ENCODE measurements around the gene NDST3.

The NDST3 gene

DNA sequence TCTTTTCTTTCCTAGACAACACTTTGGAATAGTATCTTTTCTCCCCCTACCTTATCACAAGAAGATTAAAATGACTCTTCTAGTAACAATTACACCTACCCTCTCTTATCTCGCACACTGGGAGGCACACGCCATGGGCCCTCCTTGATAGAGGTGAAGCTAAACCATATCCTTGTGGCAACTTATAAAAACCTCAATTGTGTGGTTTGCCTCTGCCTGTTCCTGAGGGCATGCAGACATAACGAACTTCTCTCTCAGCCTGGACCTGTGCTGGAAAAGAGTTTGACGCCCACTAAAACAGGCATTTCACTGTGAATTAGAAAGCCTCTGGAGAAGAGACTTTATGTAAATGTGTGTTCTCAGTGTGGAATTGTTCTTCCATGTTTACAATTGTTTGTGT lies 141.2 kb downstream of the NDST3 start:
- H3K4me3 Mint-ChIP-seq = peak overlapping the region; percentile 11
- peaks cover 37% of the 10 kb centered on the region for H3K4me1 Mint-ChIP-seq (ENCODE audit: low read depth)

DNA sequence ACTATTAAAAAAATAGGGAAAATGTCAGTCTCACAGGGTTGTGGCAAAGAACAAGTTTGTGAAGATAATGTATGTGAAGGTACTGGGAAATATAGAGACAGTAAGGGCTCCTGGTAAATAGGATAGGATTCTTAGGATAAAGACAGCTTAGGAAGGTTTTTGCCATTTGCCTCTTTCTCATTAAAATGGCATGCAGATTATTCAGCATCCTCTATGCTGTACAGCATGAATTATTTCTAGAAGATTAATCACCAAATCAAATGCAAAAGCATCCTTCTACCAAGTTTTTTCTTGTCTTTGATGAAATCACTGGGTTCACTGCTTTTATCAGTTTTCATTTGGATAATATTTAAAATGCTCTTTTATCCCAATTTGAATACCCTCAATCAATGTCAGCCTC lies 142.8 kb downstream of the NDST3 start:
- peaks cover 2% of the 10 kb centered on the region for H3K36me3 Mint-ChIP-seq (ENCODE audit: low read depth)
- peaks cover 28% of the 10 kb centered on the region for H3K4me1 Mint-ChIP-seq (ENCODE audit: low read depth)
- peaks cover 5% of the 10 kb centered on the region for H3K27me3 Mint-ChIP-seq (ENCODE audit: low read depth)
- H3K27ac Mint-ChIP-seq = no peak overlapping the region
- H3K4me3 Mint-ChIP-seq = no peak overlapping the region
- H3K9me3 Mint-ChIP-seq = no peaks in the 10 kb centered on the region

More for the DNA sequence above, 141.2 kb downstream of the NDST3 start:
- Mint-ChIP-seq H3K27ac (no peak overlapping the region), H3K9me3 (no peaks in the 10 kb centered on the region), H3K27me3 (ENCODE audit: low read depth) (peaks cover 3% of the 10 kb centered on the region), H3K36me3 (ENCODE audit: low read depth) (no peaks in the 10 kb centered on the region)

DNA sequence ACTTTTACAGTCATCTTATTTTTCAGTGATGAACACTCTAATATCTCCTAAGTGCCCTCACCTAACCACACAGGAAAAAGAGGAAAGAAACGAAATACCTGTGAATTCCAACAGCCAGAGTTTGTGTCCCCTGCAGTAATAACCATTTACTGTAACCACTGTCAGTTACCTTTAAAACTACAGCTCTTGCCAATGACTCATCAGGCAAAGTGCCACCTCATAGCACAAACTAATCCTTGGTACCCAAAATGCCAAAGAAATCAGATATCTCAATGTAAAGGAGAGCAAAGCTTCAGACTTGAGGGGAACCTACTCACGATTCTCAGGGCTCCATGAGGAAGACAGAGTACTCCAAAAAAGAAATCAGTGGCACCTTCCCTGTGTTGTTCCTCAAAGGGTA lies 146.5 kb downstream of the NDST3 start:
- Mint-ChIP-seq H3K9me3 (no peaks in the 10 kb centered on the region), H3K36me3 (ENCODE audit: low read depth) (peaks cover 2% of the 10 kb centered on the region), H3K27ac (no peak overlapping the region), H3K27me3 (ENCODE audit: low read depth) (peaks cover 5% of the 10 kb centered on the region), H3K4me3 (no peak overlapping the region), H3K4me1 (ENCODE audit: low read depth) (peaks cover 4% of the 10 kb centered on the region)

GRCh38 chr4:118190903-118191302 lies 156.6 kb downstream of the NDST3 start:
- Mint-ChIP-seq H3K4me3 (no peak overlapping the region), H3K36me3 (ENCODE audit: low read depth) (peaks cover 2% of the 10 kb centered on the region), H3K4me1 (ENCODE audit: low read depth) (no peaks in the 10 kb centered on the region), H3K9me3 (no peaks in the 10 kb centered on the region), H3K27ac (no peak overlapping the region), H3K27me3 (ENCODE audit: low read depth) (no peaks in the 10 kb centered on the region)

GRCh38 chr4:118193421-118193820 lies 159.1 kb downstream of the NDST3 start:
- H3K36me3 Mint-ChIP-seq (ENCODE audit: low read depth) = no peaks in the 10 kb centered on the region
- H3K9me3 Mint-ChIP-seq = no peaks in the 10 kb centered on the region
- H3K27me3 Mint-ChIP-seq (ENCODE audit: low read depth) = no peaks in the 10 kb centered on the region
- no peak overlapping the region for H3K27ac Mint-ChIP-seq
- no peak overlapping the region for H3K4me3 Mint-ChIP-seq
- no peaks in the 10 kb centered on the region for H3K4me1 Mint-ChIP-seq (ENCODE audit: low read depth)

- H3K27ac Mint-ChIP-seq = no peak overlapping the region
- no peaks in the 10 kb centered on the region for H3K4me1 Mint-ChIP-seq (ENCODE audit: low read depth)
- no peaks in the 10 kb centered on the region for H3K36me3 Mint-ChIP-seq (ENCODE audit: low read depth)
- H3K9me3 Mint-ChIP-seq = peaks cover 16% of the 10 kb centered on the region
- H3K27me3 Mint-ChIP-seq (ENCODE audit: low read depth) = no peaks in the 10 kb centered on the region
- H3K4me3 Mint-ChIP-seq = no peak overlapping the region
Measured at GRCh38 chr4:118206627-118207026, 172.3 kb downstream of the NDST3 start.

- Mint-ChIP-seq H3K36me3 (ENCODE audit: low read depth) (no peaks in the 10 kb centered on the region), H3K9me3 (no peaks in the 10 kb centered on the region), H3K4me1 (ENCODE audit: low read depth) (no peaks in the 10 kb centered on the region), H3K27ac (no peak overlapping the region), H3K27me3 (ENCODE audit: low read depth) (no peaks in the 10 kb centered on the region), H3K4me3 (no peak overlapping the region)
Measured at GRCh38 chr4:118213101-118213500, 178.8 kb downstream of the NDST3 start.

DNA sequence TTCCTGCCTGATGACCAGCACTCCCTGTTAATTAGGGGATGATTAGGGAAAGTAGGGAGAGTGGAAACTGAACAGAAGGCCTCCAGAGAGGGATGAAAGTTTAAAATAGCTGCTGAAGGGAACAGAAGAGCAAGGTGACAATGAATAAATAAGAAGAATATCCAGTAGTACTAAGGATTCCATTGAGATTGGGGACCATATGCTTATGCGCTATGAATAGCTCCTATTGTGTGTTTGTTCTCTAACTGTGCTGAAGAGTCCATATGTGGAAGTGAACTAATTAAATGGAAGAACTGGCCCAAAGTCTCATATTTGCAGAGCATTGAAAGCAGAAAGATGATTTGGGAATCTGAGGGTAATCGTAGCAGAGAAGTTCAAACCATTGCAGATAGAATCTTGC lies 181.5 kb downstream of the NDST3 start:
- Mint-ChIP-seq H3K27me3 (ENCODE audit: low read depth) (no peaks in the 10 kb centered on the region), H3K27ac (no peak overlapping the region), H3K9me3 (no peaks in the 10 kb centered on the region), H3K4me3 (no peak overlapping the region), H3K36me3 (ENCODE audit: low read depth) (no peaks in the 10 kb centered on the region), H3K4me1 (ENCODE audit: low read depth) (no peaks in the 10 kb centered on the region)

GRCh38 chr4:118221227-118221800 lies 187.0 kb downstream of the NDST3 start:
- Mint-ChIP-seq H3K4me1 (ENCODE audit: low read depth) (no peaks in the 10 kb centered on the region), H3K9me3 (no peaks in the 10 kb centered on the region), H3K27me3 (ENCODE audit: low read depth) (peaks cover 6% of the 10 kb centered on the region), H3K4me3 (no peak overlapping the region), H3K27ac (no peak overlapping the region), H3K36me3 (ENCODE audit: low read depth) (no peaks in the 10 kb centered on the region)

DNA sequence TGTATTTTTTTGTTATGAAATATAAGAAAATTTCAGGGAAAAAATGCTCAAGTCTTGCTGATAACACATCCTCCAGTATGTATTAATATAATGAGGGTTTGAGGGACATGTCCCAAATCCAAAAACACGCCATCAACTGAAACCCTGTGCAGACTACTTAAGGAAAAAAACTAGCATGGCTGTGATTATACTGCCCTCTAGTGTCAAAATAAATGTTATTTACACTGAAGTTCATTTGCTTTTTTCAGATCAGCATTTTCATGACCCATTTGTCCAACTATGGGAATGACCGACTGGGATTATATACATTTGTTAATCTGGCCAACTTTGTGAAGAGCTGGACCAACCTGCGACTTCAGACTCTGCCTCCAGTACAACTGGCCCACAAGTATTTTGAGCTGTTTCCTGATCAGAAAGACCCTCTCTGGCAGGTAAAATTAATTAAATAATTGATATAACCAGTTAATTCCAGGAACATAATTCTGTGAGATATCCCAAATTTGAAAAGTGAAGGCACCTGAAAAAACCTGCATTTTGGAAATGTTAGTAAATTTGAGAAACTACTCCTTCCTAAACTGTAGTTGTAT lies 190.1 kb downstream of the NDST3 start:
- Mint-ChIP-seq H3K4me1 (ENCODE audit: low read depth) (no peaks in the 10 kb centered on the region), H3K27ac (no peak overlapping the region), H3K27me3 (ENCODE audit: low read depth) (peaks cover 6% of the 10 kb centered on the region), H3K4me3 (no peak overlapping the region), H3K9me3 (no peaks in the 10 kb centered on the region), H3K36me3 (ENCODE audit: low read depth) (no peaks in the 10 kb centered on the region)

- no peaks in the 10 kb centered on the region for H3K36me3 Mint-ChIP-seq (ENCODE audit: low read depth)
- H3K9me3 Mint-ChIP-seq = no peaks in the 10 kb centered on the region
Measured at GRCh38 chr4:118225511-118225910, 191.2 kb downstream of the NDST3 start.

DNA sequence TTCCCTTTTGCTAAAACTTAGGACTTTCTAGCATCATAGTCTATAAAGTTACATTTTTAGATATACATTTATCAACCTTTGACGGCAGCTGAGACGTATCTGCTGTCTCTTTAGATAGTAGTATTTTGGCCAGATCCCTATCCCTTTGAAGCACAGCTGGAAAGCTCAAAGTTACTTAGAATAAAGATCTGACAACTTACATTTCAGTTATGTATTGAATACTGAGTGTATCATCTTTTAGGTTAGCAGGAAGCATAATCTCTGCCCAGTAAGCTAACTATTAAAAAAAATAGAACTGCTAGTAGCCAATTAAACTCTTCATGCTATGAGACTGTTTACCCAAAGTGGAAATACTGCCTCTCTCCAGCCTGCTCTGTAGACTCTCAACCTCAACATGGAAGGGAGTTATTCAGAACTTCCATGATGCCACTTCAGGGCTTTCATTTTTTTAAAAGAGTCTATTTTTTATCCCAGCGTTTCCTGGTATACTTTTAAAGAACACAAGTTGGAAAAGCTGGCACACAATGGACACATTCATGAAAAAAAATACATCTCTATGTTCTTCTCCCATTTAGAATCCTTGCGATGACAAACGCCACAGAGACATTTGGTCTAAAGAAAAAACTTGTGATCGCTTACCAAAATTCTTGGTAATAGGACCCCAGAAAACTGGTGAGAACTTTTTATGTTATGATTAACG lies 192.2 kb downstream of the NDST3 start:
- H3K27me3 Mint-ChIP-seq (ENCODE audit: low read depth) = peaks cover under 1% of the 10 kb centered on the region
- H3K27ac Mint-ChIP-seq = no peak overlapping the region
- H3K4me3 Mint-ChIP-seq = no peak overlapping the region
- no peaks in the 10 kb centered on the region for H3K9me3 Mint-ChIP-seq
- no peaks in the 10 kb centered on the region for H3K36me3 Mint-ChIP-seq (ENCODE audit: low read depth)
- H3K4me1 Mint-ChIP-seq (ENCODE audit: low read depth) = no peaks in the 10 kb centered on the region

More at GRCh38 chr4:118225511-118225910, 191.2 kb downstream of the NDST3 start:
- Mint-ChIP-seq H3K4me3 (no peak overlapping the region), H3K4me1 (ENCODE audit: low read depth) (no peaks in the 10 kb centered on the region), H3K27ac (no peak overlapping the region), H3K27me3 (ENCODE audit: low read depth) (peaks cover 6% of the 10 kb centered on the region)

DNA sequence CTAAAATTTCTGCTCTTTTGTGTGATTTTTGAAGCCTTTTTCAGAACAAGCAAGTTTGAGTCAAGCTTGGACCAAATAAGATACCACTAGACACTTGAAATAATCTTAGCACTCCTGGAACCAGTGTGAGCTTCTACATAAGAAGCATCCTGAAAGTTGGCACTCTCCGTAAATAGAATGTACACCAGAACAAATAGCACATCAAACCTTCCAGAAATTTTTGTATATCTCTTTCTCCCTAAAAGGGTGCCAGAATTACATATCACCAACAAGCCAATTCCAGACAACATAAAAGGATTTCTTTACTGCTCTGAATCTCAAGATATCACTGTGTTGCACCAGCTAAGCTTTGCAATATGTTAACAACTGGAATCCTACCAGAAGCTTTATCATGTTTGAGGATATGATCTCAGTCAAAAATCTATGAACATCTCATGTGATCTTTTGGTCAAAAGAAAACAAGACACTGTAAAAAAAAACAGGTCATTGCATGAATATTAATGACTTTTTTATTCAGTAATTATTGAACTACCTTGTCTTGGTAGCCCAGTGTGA lies 201.4 kb downstream of the NDST3 start:
- no peaks in the 10 kb centered on the region for H3K9me3 Mint-ChIP-seq
- H3K4me3 Mint-ChIP-seq = no peak overlapping the region
- H3K27ac Mint-ChIP-seq = no peak overlapping the region
- H3K36me3 Mint-ChIP-seq (ENCODE audit: low read depth) = no peaks in the 10 kb centered on the region
- peaks cover 6% of the 10 kb centered on the region for H3K27me3 Mint-ChIP-seq (ENCODE audit: low read depth)
- no peaks in the 10 kb centered on the region for H3K4me1 Mint-ChIP-seq (ENCODE audit: low read depth)

DNA sequence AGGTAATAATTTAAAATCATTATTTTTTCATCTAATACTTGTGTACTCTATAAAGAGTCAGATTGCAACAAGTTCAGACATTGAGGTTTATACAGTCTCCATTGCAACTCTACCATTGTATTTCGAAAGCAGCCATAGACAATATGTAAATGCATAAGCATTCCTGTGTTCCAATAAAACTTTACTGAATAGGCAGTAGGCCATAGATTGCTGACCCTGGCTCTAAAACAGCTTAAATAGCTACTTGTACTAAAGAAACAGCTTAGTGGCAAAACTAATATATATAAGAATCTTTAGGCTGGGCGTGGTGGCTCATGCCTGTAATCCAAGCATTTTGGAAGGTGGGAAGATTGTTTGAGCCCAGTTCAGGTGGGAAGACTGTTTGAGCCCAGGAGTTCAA lies 203.2 kb downstream of the NDST3 start:
- Mint-ChIP-seq H3K4me1 (ENCODE audit: low read depth) (no peaks in the 10 kb centered on the region), H3K27ac (no peak overlapping the region), H3K9me3 (no peaks in the 10 kb centered on the region), H3K4me3 (no peak overlapping the region), H3K27me3 (ENCODE audit: low read depth) (peaks cover 6% of the 10 kb centered on the region), H3K36me3 (ENCODE audit: low read depth) (no peaks in the 10 kb centered on the region)

GRCh38 chr4:118249890-118250289 lies 215.6 kb downstream of the NDST3 start:
- Mint-ChIP-seq H3K36me3 (ENCODE audit: low read depth) (no peaks in the 10 kb centered on the region), H3K27ac (no peak overlapping the region), H3K27me3 (ENCODE audit: low read depth) (no peaks in the 10 kb centered on the region), H3K4me3 (no peak overlapping the region), H3K9me3 (no peaks in the 10 kb centered on the region), H3K4me1 (ENCODE audit: low read depth) (peaks cover 2% of the 10 kb centered on the region)
